Gastroesophageal sphincter (tissue), 3 donors: ENCODE measurements around the gene SLC9A8.
"Not testable (repeated sequence)": the region's sequence is repeated elsewhere in the genome, so short reads cannot be mapped to it uniquely, and the experiment has no call there.

Source experiments
- CTCF ChIP-seq, 4 experiments: fragments of 200-600 bp in 2 of 4; fragments of 450-650 bp in 2 of 4; sonication (generic) in 1 of 4; IDR thresholded peaks; one replicate each; pipeline ENCODE4 v1.5.1; 2017 to 2019; ENCODE audit warnings: antibody characterized with exemption in 4 of 4, mild to moderate bottlenecking in 2 of 4, moderate library complexity in 2 of 4
- POLR2AphosphoS5 ChIP-seq: sonication (generic); formaldehyde crosslinking; IDR thresholded peaks from one replicate; pipeline ENCODE4 v1.6.1; 2017; ENCODE audit warnings: antibody characterized with exemption

DNA sequence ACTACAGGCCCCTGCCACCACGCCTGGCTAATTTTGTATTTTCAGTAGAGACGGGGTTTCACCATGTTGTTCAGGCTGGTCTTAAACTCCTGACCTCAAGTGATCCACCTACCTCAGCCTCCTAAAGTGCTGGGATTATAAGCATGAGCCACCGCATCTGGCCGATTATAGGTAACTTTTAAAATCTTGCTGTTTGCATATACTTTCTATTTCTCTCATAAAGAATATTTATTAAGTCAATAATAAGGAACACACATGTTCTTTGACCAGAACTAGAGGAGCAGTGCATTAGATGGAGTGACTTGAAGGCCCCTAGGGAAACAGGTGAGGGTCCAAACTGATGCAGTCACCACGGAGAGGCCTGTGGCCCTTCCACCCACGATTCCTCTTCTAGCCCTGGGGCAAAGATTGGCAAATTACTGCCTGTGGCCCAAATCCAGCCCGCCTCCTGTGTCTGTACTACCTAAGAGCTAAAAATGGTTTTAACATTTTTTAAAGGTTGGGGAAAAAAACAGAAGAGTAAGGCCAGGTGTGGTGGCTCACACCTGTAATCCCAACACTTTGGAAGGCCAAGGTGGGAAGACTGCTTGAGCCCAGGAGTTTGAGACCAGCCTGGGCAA, 83.0 kb downstream of the SLC9A8 start:
- not testable (repeated sequence) for TF ChIP-seq POLR2AphosphoS5; CTCF (IDR thresholded peaks at IDR 0.05)
